Vagina (tissue), 2 donors: ENCODE data around the gene LIPT2. TPM values are rescaled to one million over a fixed set of nuclear protein-coding genes. Genes with fewer than 3 reads are reported as not detected.
A peak's percentile ranks its signal among the peaks of the same experiment; 100 is the strongest.

ENCODE experiments used
- DNase-seq, 2 donors: peaks; one replicate each; pipeline ENCODE4 v3.0.0-alpha.2; 2017; ENCODE audit errors: extremely low spot score in 2 of 2
- H3K27ac ChIP-seq: fragments of 200-600 bp; sonication (generic); one replicate; pipeline ENCODE4 v1.5.1; 2019
- H3K27me3 ChIP-seq: fragments of 200-600 bp; sonication (generic); one replicate; pipeline ENCODE4 v1.5.1; 2019
- H3K36me3 ChIP-seq, 2 donors: fragments of 200-600 bp; sonication (generic); one replicate each; pipeline ENCODE4 v1.5.1; 2017 to 2019
- H3K4me1 ChIP-seq: fragments of 200-600 bp; sonication (generic); one replicate; pipeline ENCODE4 v1.5.1; 2019
- H3K4me3 ChIP-seq, 2 donors: fragments of 200-600 bp; sonication (generic); 1 replicate in 1 of 2; 2 replicates in 1 of 2; pipeline ENCODE4 v1.5.1; 2016 to 2019
- H3K9me3 ChIP-seq: fragments of 200-600 bp; sonication (generic); one replicate; pipeline ENCODE4 v1.5.1; 2019
- POLR2A ChIP-seq, 2 donors: fragments of 450-650 bp; IDR thresholded peaks; one replicate each; pipeline ENCODE4 v1.6.1; 2017; ENCODE audit warnings: antibody characterized with exemption in 2 of 2, mild to moderate bottlenecking in 2 of 2, moderate library complexity in 2 of 2
- POLR2AphosphoS5 ChIP-seq, 2 donors: sonication (generic); formaldehyde crosslinking; IDR thresholded peaks; one replicate each; pipeline ENCODE4 v1.9.0; 2017; ENCODE audit warnings: antibody characterized with exemption in 2 of 2, mild to moderate bottlenecking in 2 of 2, low read depth in 1 of 2; ENCODE audit not compliant: insufficient read depth in 1 of 2
- intact Hi-C: fragments of 100-400 bp; cut with DNase I; formaldehyde crosslinking; loops from one replicate; pipeline ENCODE4 v1.15.1; 2023
- total RNA-seq: library from RNA; depleted of rRNA; stranded (reverse); fragments of >200 nt; gene quantifications from one replicate; pipeline ENCODE4 v1.2.3, GENCODE V29; 2016
- TF ChIP-seq, protein P1 (sequence below), 3 experiments: fragments of 450-650 bp in 2 of 3; fragments of 200-600 bp in 1 of 3; sonication (generic) in 1 of 3; IDR thresholded peaks; one replicate each; pipeline ENCODE4 v1.5.1; 2017 to 2019; ENCODE audit warnings: antibody characterized with exemption in 3 of 3, mild to moderate bottlenecking in 2 of 3, moderate library complexity in 2 of 3

The LIPT2 gene
- total RNA-seq, 1 donor from 2014 or later, result 3.9 TPM

DNA sequence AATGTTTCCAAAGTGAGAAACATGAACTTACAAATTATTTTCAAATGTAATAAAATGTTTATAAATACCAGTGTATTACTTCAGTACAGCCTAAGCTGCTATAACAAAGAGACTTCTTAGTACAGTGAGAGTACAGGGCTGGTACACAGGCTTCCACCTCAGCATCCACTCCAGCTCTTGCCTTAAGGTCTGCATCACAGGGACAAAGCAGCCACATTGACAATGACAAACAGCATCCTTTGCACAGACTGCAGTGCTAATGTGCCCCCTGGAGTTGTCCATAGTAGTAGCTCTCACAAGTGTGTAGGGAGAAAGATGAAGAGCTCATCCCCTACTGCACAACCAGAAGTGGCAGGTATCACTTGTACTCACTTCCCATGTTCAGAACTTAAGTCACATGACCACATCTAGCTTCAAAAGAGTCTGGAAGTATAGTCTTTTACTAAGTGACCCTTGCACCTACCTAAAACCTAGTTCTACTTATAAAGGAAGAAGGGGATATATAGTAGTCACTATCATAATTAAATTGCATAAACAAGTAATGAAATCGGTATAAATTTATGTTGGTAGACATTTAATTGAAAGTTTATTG is 10.7 kb upstream of the LIPT2 start:
- H3K27ac ChIP-seq, result no peak overlapping the region
- TF ChIP-seq, protein P1, sequence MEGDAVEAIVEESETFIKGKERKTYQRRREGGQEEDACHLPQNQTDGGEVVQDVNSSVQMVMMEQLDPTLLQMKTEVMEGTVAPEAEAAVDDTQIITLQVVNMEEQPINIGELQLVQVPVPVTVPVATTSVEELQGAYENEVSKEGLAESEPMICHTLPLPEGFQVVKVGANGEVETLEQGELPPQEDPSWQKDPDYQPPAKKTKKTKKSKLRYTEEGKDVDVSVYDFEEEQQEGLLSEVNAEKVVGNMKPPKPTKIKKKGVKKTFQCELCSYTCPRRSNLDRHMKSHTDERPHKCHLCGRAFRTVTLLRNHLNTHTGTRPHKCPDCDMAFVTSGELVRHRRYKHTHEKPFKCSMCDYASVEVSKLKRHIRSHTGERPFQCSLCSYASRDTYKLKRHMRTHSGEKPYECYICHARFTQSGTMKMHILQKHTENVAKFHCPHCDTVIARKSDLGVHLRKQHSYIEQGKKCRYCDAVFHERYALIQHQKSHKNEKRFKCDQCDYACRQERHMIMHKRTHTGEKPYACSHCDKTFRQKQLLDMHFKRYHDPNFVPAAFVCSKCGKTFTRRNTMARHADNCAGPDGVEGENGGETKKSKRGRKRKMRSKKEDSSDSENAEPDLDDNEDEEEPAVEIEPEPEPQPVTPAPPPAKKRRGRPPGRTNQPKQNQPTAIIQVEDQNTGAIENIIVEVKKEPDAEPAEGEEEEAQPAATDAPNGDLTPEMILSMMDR (IDR thresholded peaks at IDR 0.05), result no peak
- TF ChIP-seq POLR2A (IDR thresholded peaks at IDR 0.05) (no peak), POLR2AphosphoS5 (IDR thresholded peaks at IDR 0.05; ENCODE audit: insufficient read depth in 1 of 2, low read depth in 1 of 2) (no peak)
- no peaks in the 10 kb centered on the region for H3K27me3 ChIP-seq
- intact Hi-C loops, result no loop called here
- no peaks in the 10 kb centered on the region for H3K36me3 ChIP-seq
- H3K9me3 ChIP-seq, result no peaks in the 10 kb centered on the region
- no peak for DNase-seq
- no peaks in the 10 kb centered on the region for H3K4me1 ChIP-seq
- H3K4me3 ChIP-seq, result no peak overlapping the region

DNA sequence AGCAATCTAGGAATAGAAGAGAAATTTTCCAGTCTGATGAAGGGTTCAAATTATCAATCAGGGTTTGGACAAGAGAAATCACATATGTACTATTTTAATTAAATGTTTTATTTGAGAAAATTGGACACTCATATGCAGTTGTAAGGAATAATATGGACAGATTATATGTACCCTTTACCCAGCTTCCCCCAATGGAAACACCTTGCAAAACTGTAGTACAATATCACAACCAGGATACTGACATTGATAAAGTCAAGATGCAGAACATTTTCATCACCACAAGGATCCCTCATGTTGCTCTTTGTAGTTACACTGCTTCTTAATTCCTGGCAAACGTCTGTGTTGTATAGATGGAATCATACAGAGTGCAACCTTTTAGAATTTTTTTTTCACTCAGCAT is 1.4 kb upstream of the LIPT2 start:
- Histone ChIP-seq H3K27ac (no peak overlapping the region), H3K4me1 (peaks cover 12% of the 10 kb centered on the region), H3K4me3 (no peak overlapping the region), H3K27me3 (no peaks in the 10 kb centered on the region), H3K9me3 (no peaks in the 10 kb centered on the region), H3K36me3 (no peaks in the 10 kb centered on the region)
- no peak for DNase-seq
- intact Hi-C loops, result no loop called here
- TF ChIP-seq POLR2A (IDR thresholded peaks at IDR 0.05) (no peak), POLR2AphosphoS5 (IDR thresholded peaks at IDR 0.05; ENCODE audit: insufficient read depth in 1 of 2, low read depth in 1 of 2) (no peak)
- TF ChIP-seq, protein P1 (IDR thresholded peaks at IDR 0.05), result no peak

DNA sequence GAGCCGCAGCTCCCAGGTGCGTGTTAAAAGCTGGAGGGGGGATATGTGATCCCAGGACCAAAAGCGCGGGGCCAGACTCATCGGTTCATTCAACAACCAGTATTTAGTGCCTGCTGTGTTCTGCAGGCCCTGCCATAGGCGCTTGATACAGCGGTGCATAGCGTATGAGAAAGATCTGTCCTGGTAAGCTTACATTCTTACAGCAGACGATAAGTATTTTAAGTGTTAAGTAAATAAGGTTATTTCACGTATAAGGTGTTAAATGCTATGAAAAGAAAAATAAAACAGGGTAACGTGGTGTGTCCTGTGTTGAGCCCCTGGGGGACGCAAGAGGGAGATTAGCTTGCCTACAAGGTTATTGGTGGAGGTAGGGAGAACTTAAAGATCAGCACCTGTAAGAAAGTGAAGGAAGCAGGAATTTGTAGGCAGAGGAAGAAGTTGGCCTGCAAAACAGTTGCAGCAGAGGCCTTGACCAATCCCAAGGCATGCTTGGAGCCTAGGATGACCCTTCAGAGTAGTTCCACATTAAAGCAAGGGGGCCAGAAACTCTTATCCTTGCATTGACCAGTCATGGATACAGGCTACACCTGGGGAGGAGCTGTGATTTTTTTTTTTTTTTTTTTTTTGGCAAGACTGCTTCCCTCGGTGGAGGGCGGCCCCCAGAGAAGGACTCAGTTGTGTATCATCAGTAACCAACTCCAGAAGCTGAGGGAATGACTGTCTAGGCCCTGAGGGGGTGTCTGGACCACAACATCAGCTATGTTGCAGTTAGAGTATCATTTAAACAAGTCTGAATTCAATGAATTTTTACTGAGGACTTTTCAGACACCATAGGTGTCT is 487 bp upstream of the LIPT2 start:
- TF ChIP-seq, protein P1 (IDR thresholded peaks at IDR 0.05), result no peak
- no peak for TF ChIP-seq POLR2AphosphoS5 (IDR thresholded peaks at IDR 0.05; ENCODE audit: insufficient read depth in 1 of 2, low read depth in 1 of 2)
- TF ChIP-seq POLR2A (IDR thresholded peaks at IDR 0.05), result no peak
- no peaks in the 10 kb centered on the region for H3K9me3 ChIP-seq
- peak overlapping the region; percentile 82 to 89 for H3K4me3 ChIP-seq
- H3K36me3 ChIP-seq, result no peaks in the 10 kb centered on the region
- H3K27ac ChIP-seq, result peak overlapping the region; percentile 98
- DNase-seq, result no peak
- intact Hi-C loops, result no loop called here
- peaks cover 12% of the 10 kb centered on the region for H3K4me1 ChIP-seq
- no peaks in the 10 kb centered on the region for H3K27me3 ChIP-seq

DNA sequence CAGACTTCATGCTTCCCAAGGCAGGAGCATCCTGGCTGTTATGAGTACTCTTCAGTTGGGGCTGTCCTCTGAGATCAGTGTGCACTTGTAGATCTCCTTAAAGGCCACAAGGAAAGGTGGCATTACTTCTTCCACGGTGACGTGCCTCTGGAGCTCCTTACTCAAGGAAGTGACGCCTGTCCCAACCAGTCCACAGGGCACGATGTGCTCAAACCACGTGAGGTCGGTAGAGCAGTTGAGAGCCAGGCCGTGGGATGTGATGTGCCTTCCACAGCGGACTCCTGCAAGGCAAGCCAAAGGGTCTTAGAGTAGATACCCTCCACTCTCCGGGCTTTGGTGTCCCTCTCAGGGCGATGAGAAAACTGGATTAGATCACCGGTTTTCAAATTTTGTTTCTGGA is 1.4 kb downstream of the LIPT2 start:
- H3K36me3 ChIP-seq, result no peaks in the 10 kb centered on the region
- intact Hi-C loops, result no loop called here
- no peak overlapping the region for H3K27ac ChIP-seq
- H3K4me1 ChIP-seq, result peaks cover 12% of the 10 kb centered on the region
- H3K9me3 ChIP-seq, result no peaks in the 10 kb centered on the region
- no peaks in the 10 kb centered on the region for H3K27me3 ChIP-seq
- no peak overlapping the region for H3K4me3 ChIP-seq
- TF ChIP-seq, protein P1 (IDR thresholded peaks at IDR 0.05), result no peak
- TF ChIP-seq POLR2AphosphoS5 (IDR thresholded peaks at IDR 0.05; ENCODE audit: insufficient read depth in 1 of 2, low read depth in 1 of 2) (no peak), POLR2A (IDR thresholded peaks at IDR 0.05) (no peak)
- DNase-seq, result no peak

DNA sequence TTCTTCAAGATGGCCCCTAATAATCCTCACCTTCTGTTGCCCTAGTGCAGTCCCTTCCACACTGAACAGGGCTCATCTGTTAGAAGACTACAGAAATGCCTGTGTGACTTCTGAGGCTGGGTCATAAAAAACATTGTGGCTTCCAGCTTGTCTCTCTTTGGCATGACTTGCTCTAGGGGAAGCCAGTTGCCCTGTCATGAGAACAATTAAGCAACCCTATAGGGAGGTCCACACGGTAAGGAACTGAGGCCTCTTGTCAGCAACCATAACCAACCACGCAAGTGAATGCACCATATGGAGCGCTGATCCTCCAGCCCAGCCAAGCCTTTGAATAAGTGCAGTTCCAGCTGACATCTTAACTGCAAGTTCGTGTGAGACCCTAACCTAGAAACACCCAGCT is 2.6 kb downstream of the LIPT2 start:
- no peak overlapping the region for H3K4me3 ChIP-seq
- H3K4me1 ChIP-seq, result peaks cover 12% of the 10 kb centered on the region
- no peak for TF ChIP-seq POLR2AphosphoS5 (IDR thresholded peaks at IDR 0.05; ENCODE audit: insufficient read depth in 1 of 2, low read depth in 1 of 2)
- TF ChIP-seq, protein P1 (IDR thresholded peaks at IDR 0.05), result no peak
- H3K9me3 ChIP-seq, result no peaks in the 10 kb centered on the region
- no peaks in the 10 kb centered on the region for H3K27me3 ChIP-seq
- no peak overlapping the region for H3K27ac ChIP-seq
- no peaks in the 10 kb centered on the region for H3K36me3 ChIP-seq
- intact Hi-C loops, result no loop called here
- no peak for DNase-seq
